Measurements from ENCODE around the gene RFX4.

The RFX4 gene

DNA sequence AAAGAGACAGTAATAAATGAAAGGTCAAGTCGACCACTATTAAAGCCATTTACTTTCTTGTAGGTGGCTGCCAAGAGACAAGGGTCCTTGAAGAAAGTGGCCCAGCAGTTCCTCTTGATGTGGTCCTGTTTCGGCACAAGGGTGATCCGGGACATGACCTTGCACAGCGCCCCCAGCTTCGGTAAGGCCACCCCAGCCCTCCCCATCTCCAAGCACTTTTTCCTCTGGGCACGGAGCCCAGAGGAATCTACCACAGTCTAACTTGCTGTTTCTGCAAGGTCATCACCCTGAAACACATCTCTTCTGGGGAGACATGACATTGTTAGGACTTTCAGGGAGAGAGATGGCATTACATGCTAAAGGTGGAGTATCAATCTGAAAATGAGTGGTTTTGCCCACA, 137.9 kb downstream of the RFX4 start:
- no peaks in the 10 kb centered on the region for H3K79me2 ChIP-seq (ENCODE audit: insufficient read depth, low read length)
- H3K27ac ChIP-seq (ENCODE audit: low read length), result no peak overlapping the region
- no peaks in the 10 kb centered on the region for H3K9me3 ChIP-seq (ENCODE audit: insufficient read depth, low read length, severe bottlenecking)
- H3K27me3 ChIP-seq (ENCODE audit: insufficient read depth, low read length, poor library complexity), result no peaks in the 10 kb centered on the region
- H3K9ac ChIP-seq (ENCODE audit: low read depth, low read length), result no peak overlapping the region
- H2AFZ ChIP-seq (ENCODE audit: low read depth, low read length), result no peak overlapping the region
- TF ChIP-seq, protein P1, sequence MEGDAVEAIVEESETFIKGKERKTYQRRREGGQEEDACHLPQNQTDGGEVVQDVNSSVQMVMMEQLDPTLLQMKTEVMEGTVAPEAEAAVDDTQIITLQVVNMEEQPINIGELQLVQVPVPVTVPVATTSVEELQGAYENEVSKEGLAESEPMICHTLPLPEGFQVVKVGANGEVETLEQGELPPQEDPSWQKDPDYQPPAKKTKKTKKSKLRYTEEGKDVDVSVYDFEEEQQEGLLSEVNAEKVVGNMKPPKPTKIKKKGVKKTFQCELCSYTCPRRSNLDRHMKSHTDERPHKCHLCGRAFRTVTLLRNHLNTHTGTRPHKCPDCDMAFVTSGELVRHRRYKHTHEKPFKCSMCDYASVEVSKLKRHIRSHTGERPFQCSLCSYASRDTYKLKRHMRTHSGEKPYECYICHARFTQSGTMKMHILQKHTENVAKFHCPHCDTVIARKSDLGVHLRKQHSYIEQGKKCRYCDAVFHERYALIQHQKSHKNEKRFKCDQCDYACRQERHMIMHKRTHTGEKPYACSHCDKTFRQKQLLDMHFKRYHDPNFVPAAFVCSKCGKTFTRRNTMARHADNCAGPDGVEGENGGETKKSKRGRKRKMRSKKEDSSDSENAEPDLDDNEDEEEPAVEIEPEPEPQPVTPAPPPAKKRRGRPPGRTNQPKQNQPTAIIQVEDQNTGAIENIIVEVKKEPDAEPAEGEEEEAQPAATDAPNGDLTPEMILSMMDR (IDR thresholded peaks at IDR 0.05; ENCODE audit: borderline replicate concordance, extremely low read depth, low read length, poor library complexity, severe bottlenecking), result no peak
- TF ChIP-seq EZH2 (IDR thresholded peaks at IDR 0.05; ENCODE audit: borderline replicate concordance, low read depth, low read length, severe bottlenecking), result no peak
- no peak overlapping the region for H3K4me2 ChIP-seq (ENCODE audit: insufficient read depth, low read length)
- H3K36me3 ChIP-seq (ENCODE audit: insufficient read depth, low read length), result no peaks in the 10 kb centered on the region
- H3K4me1 ChIP-seq (ENCODE audit: insufficient read depth, low read length), result no peaks in the 10 kb centered on the region
- ATAC-seq (ENCODE audit: insufficient read depth, low read depth) (no peak), DNase-seq (no peak)
- no peak overlapping the region for H3K4me3 ChIP-seq (ENCODE audit: low read depth in 1 of 2, low read length in 2 of 2)
- no peaks in the 10 kb centered on the region for H4K20me1 ChIP-seq (ENCODE audit: insufficient read depth, low read length)

DNA sequence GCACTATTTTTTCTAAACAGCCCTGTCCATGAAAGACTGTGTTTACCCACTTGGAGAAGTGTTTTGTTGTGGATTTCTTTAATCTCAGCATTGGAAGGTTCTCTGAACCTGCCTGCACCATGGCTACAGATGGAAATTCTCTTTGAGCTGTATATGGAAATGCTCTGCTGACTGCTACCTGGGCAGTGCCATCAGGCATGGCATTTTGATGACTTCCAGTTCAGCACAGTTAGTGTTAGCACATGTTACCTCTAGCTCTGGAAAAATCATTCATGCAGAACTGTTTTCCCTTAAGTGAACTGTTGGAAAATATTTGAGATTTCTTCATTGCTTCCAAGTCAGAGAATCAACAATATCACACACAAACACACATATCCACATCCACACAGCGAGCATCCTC, 139.1 kb downstream of the RFX4 start:
- H3K4me3 ChIP-seq (ENCODE audit: low read depth in 1 of 2, low read length in 2 of 2), result no peak overlapping the region
- H3K27ac ChIP-seq (ENCODE audit: low read length), result no peak overlapping the region
- DNase-seq, result no peak

DNA sequence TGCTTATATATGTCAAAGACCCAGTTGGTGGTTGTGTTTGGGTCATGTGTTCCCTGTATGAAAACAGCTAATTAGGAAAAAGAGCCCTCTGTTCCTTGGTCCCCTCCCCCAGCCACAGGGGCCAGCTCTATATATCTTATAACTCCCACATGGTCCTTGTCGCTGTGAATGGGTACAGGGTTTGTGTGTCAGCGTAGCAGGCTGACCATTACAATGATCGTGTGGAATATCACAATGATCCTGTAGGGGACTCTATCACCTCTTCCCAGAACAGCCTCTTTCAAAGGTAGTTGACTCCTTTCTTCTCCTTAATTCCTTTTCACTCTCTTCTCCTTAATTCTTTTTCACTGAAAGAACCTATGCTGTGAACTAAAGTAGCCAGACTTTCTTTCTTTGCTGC, 140.0 kb downstream of the RFX4 start:
- H2AFZ ChIP-seq (ENCODE audit: low read depth, low read length), result no peak overlapping the region
- no peak for DNase-seq

More for the DNA sequence above, 139.1 kb downstream of the RFX4 start:
- TF ChIP-seq, protein P1 (IDR thresholded peaks at IDR 0.05; ENCODE audit: borderline replicate concordance, extremely low read depth, low read length, poor library complexity, severe bottlenecking), result no peak
- no peak for TF ChIP-seq EZH2 (IDR thresholded peaks at IDR 0.05; ENCODE audit: borderline replicate concordance, low read depth, low read length, severe bottlenecking)
- H4K20me1 ChIP-seq (ENCODE audit: insufficient read depth, low read length), result no peaks in the 10 kb centered on the region
- no peak overlapping the region for H3K9ac ChIP-seq (ENCODE audit: low read depth, low read length)
- H3K79me2 ChIP-seq (ENCODE audit: insufficient read depth, low read length), result no peaks in the 10 kb centered on the region
- no peaks in the 10 kb centered on the region for H3K27me3 ChIP-seq (ENCODE audit: insufficient read depth, low read length, poor library complexity)
- H3K4me1 ChIP-seq (ENCODE audit: insufficient read depth, low read length), result no peaks in the 10 kb centered on the region
- no peak for ATAC-seq (ENCODE audit: insufficient read depth, low read depth)
- no peak overlapping the region for H2AFZ ChIP-seq (ENCODE audit: low read depth, low read length)
- H3K9me3 ChIP-seq (ENCODE audit: insufficient read depth, low read length, severe bottlenecking), result no peaks in the 10 kb centered on the region
- no peaks in the 10 kb centered on the region for H3K36me3 ChIP-seq (ENCODE audit: insufficient read depth, low read length)
- no peak overlapping the region for H3K4me2 ChIP-seq (ENCODE audit: insufficient read depth, low read length)

More for the DNA sequence above, 140.0 kb downstream of the RFX4 start:
- Histone ChIP-seq H3K36me3 (ENCODE audit: insufficient read depth, low read length) (no peaks in the 10 kb centered on the region), H4K20me1 (ENCODE audit: insufficient read depth, low read length) (no peaks in the 10 kb centered on the region), H3K4me1 (ENCODE audit: insufficient read depth, low read length) (no peaks in the 10 kb centered on the region), H3K9me3 (ENCODE audit: insufficient read depth, low read length, severe bottlenecking) (no peaks in the 10 kb centered on the region), H3K79me2 (ENCODE audit: insufficient read depth, low read length) (no peaks in the 10 kb centered on the region), H3K27ac (ENCODE audit: low read length) (no peak overlapping the region), H3K4me2 (ENCODE audit: insufficient read depth, low read length) (no peak overlapping the region), H3K9ac (ENCODE audit: low read depth, low read length) (no peak overlapping the region), H3K27me3 (ENCODE audit: insufficient read depth, low read length, poor library complexity) (no peaks in the 10 kb centered on the region), H3K4me3 (ENCODE audit: low read depth in 1 of 2, low read length in 2 of 2) (no peak overlapping the region)
- no peak for ATAC-seq (ENCODE audit: insufficient read depth, low read depth)
- TF ChIP-seq EZH2 (IDR thresholded peaks at IDR 0.05; ENCODE audit: borderline replicate concordance, low read depth, low read length, severe bottlenecking), result no peak
- TF ChIP-seq, protein P1 (IDR thresholded peaks at IDR 0.05; ENCODE audit: borderline replicate concordance, extremely low read depth, low read length, poor library complexity, severe bottlenecking), result no peak
